Prostate gland (tissue), 2 donors: ENCODE results near the gene CHCHD6. TPM values are rescaled to one million over a fixed set of nuclear protein-coding genes. Genes with fewer than 3 reads are reported as not detected.

Experiments
- DNase-seq: peaks from one replicate; pipeline ENCODE4 v3.0.0-alpha.2; 2019; ENCODE audit warnings: low spot score
- H3K27ac ChIP-seq, 2 donors: fragments of 200-600 bp; sonication (generic); 2 replicates each; pipeline ENCODE4 v1.5.1; 2017 to 2019
- H3K27me3 ChIP-seq: fragments of 200-600 bp; sonication (generic); replicated peaks from 2 replicates; pipeline ENCODE4 v1.5.1; 2019; ENCODE audit not compliant: insufficient read depth
- H3K36me3 ChIP-seq, 2 donors: fragments of 200-600 bp; sonication (generic); 1 replicate in 1 of 2; 2 replicates in 1 of 2; pipeline versions ENCODE4 v1.5.1 to v1.8.1; 2017 to 2019
- H3K4me1 ChIP-seq: fragments of 200-600 bp; sonication (generic); replicated peaks from 2 replicates; pipeline ENCODE4 v1.5.1; 2019
- H3K4me3 ChIP-seq, 2 donors: fragments of 200-600 bp; sonication (generic); 2 replicates each; pipeline ENCODE4 v1.5.1; 2017 to 2019
- H3K9me3 ChIP-seq: fragments of 200-600 bp; sonication (generic); 2 replicates; pipeline ENCODE4 v1.5.1; 2017
- CTCF ChIP-seq, 4 experiments: fragments of 200-600 bp in 2 of 4; fragments of 450-650 bp in 2 of 4; sonication (generic) in 2 of 4; IDR thresholded peaks; 1 replicate in 3 of 4; 2 replicates in 1 of 4; pipeline ENCODE4 v1.5.1; 2016 to 2019; ENCODE audit warnings: antibody characterized with exemption in 4 of 4, mild to moderate bottlenecking in 2 of 4, moderate library complexity in 2 of 4
- POLR2A ChIP-seq: fragments of 450-650 bp; IDR thresholded peaks from one replicate; pipeline ENCODE4 v1.6.1; 2016; ENCODE audit warnings: antibody characterized with exemption, mild to moderate bottlenecking
- POLR2AphosphoS5 ChIP-seq: sonication (generic); formaldehyde crosslinking; IDR thresholded peaks from one replicate; pipeline ENCODE4 v1.6.1; 2017; ENCODE audit warnings: antibody characterized with exemption
- WGBS: methylation state at CpG from one replicate; pipeline ENCODE4 v1.1.5; 2018; 5-methylcytosine and 5-hydroxymethylcytosine counted together
- intact Hi-C: fragments of 100-400 bp; cut with DNase I; formaldehyde crosslinking; loops from one replicate; pipeline ENCODE4 v1.14.2; 2022
- total RNA-seq, 2 donors: library from RNA; depleted of rRNA; stranded (reverse); fragments of >200 nt; gene quantifications; one replicate each; pipeline ENCODE4 v1.1.0, GENCODE V29; 2016

CHCHD6 gene
- total RNA-seq, 2 donors from 2014 or later = 13.9 to 34.4 TPM

DNA sequence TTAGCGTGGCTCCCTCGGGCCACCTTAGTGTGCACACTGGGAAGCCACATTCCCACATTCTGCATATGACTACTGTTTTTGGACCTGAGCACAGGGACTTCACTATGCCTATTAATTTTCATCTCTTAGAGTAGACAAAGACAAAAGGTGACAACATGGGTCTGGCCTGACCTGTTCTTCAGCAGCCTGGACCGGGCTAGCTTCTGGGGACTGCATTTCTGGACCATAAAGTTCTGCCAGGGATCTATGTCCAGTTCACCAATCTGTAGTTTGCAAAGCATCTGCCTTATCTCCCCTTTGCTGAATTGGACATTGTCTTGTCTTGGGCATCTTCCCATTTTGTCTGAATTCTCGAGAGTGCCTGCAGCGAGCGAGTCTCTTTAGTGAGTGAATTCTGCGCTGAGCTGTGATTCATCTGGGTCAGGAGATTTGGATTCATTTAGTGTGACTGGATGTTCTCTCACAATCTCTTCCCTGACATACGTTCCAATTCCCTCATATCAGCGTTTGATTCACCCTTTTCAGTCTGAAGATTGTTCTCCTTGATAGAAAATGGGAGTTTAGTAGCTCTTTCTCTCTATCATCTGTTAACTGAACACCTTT is 166.7 kb downstream of the CHCHD6 start:
- TF ChIP-seq POLR2A (no peak), CTCF (IDR thresholded peaks at IDR 0.05) (no peak), POLR2AphosphoS5 (no peak)
- Histone ChIP-seq H3K27ac (no peak overlapping the region), H3K4me3 (no peak overlapping the region), H3K36me3 (no peaks in the 10 kb centered on the region), H3K4me1 (no peaks in the 10 kb centered on the region), H3K9me3 (no peaks in the 10 kb centered on the region), H3K27me3 (no peaks in the 10 kb centered on the region)
- intact Hi-C loops = no loop called here
- 61% methylated on average over 9 of the region's 9 CpGs for WGBS
- no peak for DNase-seq

- intact Hi-C loops = no loop called here
- Histone ChIP-seq H3K4me3 (no peak overlapping the region), H3K27ac (no peak overlapping the region), H3K4me1 (no peaks in the 10 kb centered on the region), H3K9me3 (no peaks in the 10 kb centered on the region), H3K27me3 (no peaks in the 10 kb centered on the region), H3K36me3 (no peaks in the 10 kb centered on the region)
- 76% methylated on average over 10 of the region's 10 CpGs for WGBS
- TF ChIP-seq POLR2A (no peak), POLR2AphosphoS5 (no peak), CTCF (IDR thresholded peaks at IDR 0.05) (no peak)
- no peak for DNase-seq
Measured at GRCh38 chr3:126872701-126873342, 168.8 kb downstream of the CHCHD6 start.

- 86% methylated on average over 1 of the region's 1 CpG for WGBS
- TF ChIP-seq POLR2A (no peak), CTCF (IDR thresholded peaks at IDR 0.05) (no peak), POLR2AphosphoS5 (no peak)
- DNase-seq = no peak
- Histone ChIP-seq H3K9me3 (no peaks in the 10 kb centered on the region), H3K27me3 (no peaks in the 10 kb centered on the region), H3K4me1 (no peaks in the 10 kb centered on the region), H3K4me3 (no peak overlapping the region), H3K36me3 (no peaks in the 10 kb centered on the region), H3K27ac (no peak overlapping the region)
- intact Hi-C loops = no loop called here
Measured at GRCh38 chr3:126873416-126873815, 169.4 kb downstream of the CHCHD6 start.

- Histone ChIP-seq H3K9me3 (no peaks in the 10 kb centered on the region), H3K4me3 (no peak overlapping the region), H3K27me3 (no peaks in the 10 kb centered on the region), H3K27ac (no peak overlapping the region), H3K4me1 (no peaks in the 10 kb centered on the region), H3K36me3 (no peaks in the 10 kb centered on the region)
- TF ChIP-seq CTCF (IDR thresholded peaks at IDR 0.05) (no peak), POLR2AphosphoS5 (no peak), POLR2A (no peak)
- no peak for DNase-seq
- intact Hi-C loops = no loop called here
- WGBS = 91% methylated on average over 3 of the region's 3 CpGs
Measured at GRCh38 chr3:126878664-126879063, 174.6 kb downstream of the CHCHD6 start.

GRCh38 chr3:126880901-126881300 is 176.9 kb downstream of the CHCHD6 start:
- H3K9me3 ChIP-seq = no peaks in the 10 kb centered on the region
- TF ChIP-seq POLR2A = no peak
- TF ChIP-seq POLR2AphosphoS5 = no peak
- TF ChIP-seq CTCF (IDR thresholded peaks at IDR 0.05) = no peak
- H3K27ac ChIP-seq = no peak overlapping the region
- no peak for DNase-seq
- intact Hi-C loops = no loop called here
- no peaks in the 10 kb centered on the region for H3K4me1 ChIP-seq
- no peaks in the 10 kb centered on the region for H3K27me3 ChIP-seq
- H3K36me3 ChIP-seq = no peaks in the 10 kb centered on the region
- H3K4me3 ChIP-seq = no peak overlapping the region
- WGBS = 94% methylated on average over 3 of the region's 3 CpGs
